ENCODE results near the gene ANKRD29. TPM values are rescaled to one million over a fixed set of nuclear protein-coding genes. Genes with fewer than 3 reads are reported as not detected.

Gene ANKRD29
- total RNA-seq, 2 experiments from 2014 or later: not detected

DNA sequence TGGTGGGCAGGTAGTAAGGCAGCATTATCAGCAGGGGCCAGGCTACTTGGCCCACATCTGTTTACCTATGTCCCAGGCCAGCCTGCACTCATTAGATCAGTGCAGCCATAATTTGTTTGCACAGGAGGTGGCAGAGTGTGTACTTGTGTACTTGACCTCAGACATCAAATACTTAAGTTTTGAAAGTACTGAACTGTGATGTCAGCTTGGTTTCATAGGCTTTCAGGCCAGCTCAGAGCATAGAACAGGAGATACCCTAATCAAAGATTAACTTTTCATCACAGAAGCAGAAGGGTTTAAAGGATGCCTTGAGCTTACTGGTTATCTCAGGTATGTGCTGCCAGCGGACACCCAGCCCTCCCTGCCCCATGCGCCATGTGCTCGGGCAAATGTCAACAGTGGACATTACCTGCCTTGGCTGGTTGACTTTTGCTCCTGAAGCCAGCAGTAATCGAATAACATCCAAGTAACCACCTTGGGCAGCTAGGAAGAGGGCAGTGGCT, 33.2 kb downstream of the ANKRD29 start:
- Histone ChIP-seq H3K27ac (ENCODE audit: low read depth, low read length, poor library complexity, severe bottlenecking) (no peak overlapping the region), H4K20me1 (ENCODE audit: insufficient read depth, low read length) (no peaks in the 10 kb centered on the region), H3K79me2 (ENCODE audit: insufficient read depth, low read depth, low read length) (no peaks in the 10 kb centered on the region), H3K9me3 (ENCODE audit: low read length) (no peaks in the 10 kb centered on the region), H2AFZ (ENCODE audit: low read length) (no peak overlapping the region), H3K4me2 (ENCODE audit: low read length) (no peak overlapping the region), H3K4me1 (ENCODE audit: insufficient read depth, low read length, poor library complexity, severe bottlenecking) (no peaks in the 10 kb centered on the region), H3K9me2 (ENCODE audit: insufficient read depth, low read length) (no peaks in the 10 kb centered on the region), H3K36me3 (ENCODE audit: insufficient read depth, low read length) (no peaks in the 10 kb centered on the region), H3K4me3 (ENCODE audit: low read depth, low read length, poor library complexity, severe bottlenecking) (no peak overlapping the region)
- TF ChIP-seq, protein P1, sequence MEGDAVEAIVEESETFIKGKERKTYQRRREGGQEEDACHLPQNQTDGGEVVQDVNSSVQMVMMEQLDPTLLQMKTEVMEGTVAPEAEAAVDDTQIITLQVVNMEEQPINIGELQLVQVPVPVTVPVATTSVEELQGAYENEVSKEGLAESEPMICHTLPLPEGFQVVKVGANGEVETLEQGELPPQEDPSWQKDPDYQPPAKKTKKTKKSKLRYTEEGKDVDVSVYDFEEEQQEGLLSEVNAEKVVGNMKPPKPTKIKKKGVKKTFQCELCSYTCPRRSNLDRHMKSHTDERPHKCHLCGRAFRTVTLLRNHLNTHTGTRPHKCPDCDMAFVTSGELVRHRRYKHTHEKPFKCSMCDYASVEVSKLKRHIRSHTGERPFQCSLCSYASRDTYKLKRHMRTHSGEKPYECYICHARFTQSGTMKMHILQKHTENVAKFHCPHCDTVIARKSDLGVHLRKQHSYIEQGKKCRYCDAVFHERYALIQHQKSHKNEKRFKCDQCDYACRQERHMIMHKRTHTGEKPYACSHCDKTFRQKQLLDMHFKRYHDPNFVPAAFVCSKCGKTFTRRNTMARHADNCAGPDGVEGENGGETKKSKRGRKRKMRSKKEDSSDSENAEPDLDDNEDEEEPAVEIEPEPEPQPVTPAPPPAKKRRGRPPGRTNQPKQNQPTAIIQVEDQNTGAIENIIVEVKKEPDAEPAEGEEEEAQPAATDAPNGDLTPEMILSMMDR (conservative IDR thresholded peaks at IDR 0.05; ENCODE audit: low read length): no peak
- no peak for TF ChIP-seq EZH2phosphoT487 (IDR thresholded peaks at IDR 0.05; ENCODE audit: borderline replicate concordance, low read depth, low read length)
- POLR2A ChIA-PET: interaction anchor here (1.7 kb wide), 1 partner anchor 10 kb away, joined by 3 read pairs; no protein-coding TSS in a partner anchor
- no TSS peak for BruUV-seq (replicated peaks)
- CTCF ChIA-PET (ENCODE audit: unreplicated experiment): no interaction called here
- no peak for DNase-seq (ENCODE audit: low spot score)
- intact Hi-C loops (cut with micrococcal nuclease; ENCODE audit: unreplicated experiment): loop anchor here (10.0 kb wide), 1 partner anchor 375 kb away; no protein-coding TSS in a partner anchor

- Histone ChIP-seq H3K36me3 (ENCODE audit: insufficient read depth, low read length) (no peaks in the 10 kb centered on the region), H3K27ac (ENCODE audit: low read depth, low read length, poor library complexity, severe bottlenecking) (no peak overlapping the region), H3K4me1 (ENCODE audit: insufficient read depth, low read length, poor library complexity, severe bottlenecking) (no peaks in the 10 kb centered on the region), H3K9me3 (ENCODE audit: low read length) (no peaks in the 10 kb centered on the region), H3K4me3 (ENCODE audit: low read depth, low read length, poor library complexity, severe bottlenecking) (no peak overlapping the region), H3K79me2 (ENCODE audit: insufficient read depth, low read depth, low read length) (no peaks in the 10 kb centered on the region), H3K4me2 (ENCODE audit: low read length) (no peak overlapping the region), H3K9me2 (ENCODE audit: insufficient read depth, low read length) (no peaks in the 10 kb centered on the region), H2AFZ (ENCODE audit: low read length) (no peak overlapping the region), H4K20me1 (ENCODE audit: insufficient read depth, low read length) (no peaks in the 10 kb centered on the region)
- ChIA-PET CTCF (ENCODE audit: unreplicated experiment) (no interaction called here), POLR2A (interaction anchor here (0.7 to 1.4 kb wide), 3 partner anchors 11 to 725 kb away, joined by 3 to 4 read pairs (median 3); no protein-coding TSS in a partner anchor)
- BruUV-seq (replicated peaks): no TSS peak
- intact Hi-C loops (cut with micrococcal nuclease; ENCODE audit: unreplicated experiment): loop anchor here (10.0 kb wide), 1 partner anchor 377 kb away; no protein-coding TSS in a partner anchor
- no peak for DNase-seq (ENCODE audit: low spot score)
- TF ChIP-seq, protein P1 (conservative IDR thresholded peaks at IDR 0.05; ENCODE audit: low read length): no peak
- no peak for TF ChIP-seq EZH2phosphoT487 (IDR thresholded peaks at IDR 0.05; ENCODE audit: borderline replicate concordance, low read depth, low read length)
Measured at GRCh38 chr18:23627970-23628369, 34.7 kb downstream of the ANKRD29 start.

DNA sequence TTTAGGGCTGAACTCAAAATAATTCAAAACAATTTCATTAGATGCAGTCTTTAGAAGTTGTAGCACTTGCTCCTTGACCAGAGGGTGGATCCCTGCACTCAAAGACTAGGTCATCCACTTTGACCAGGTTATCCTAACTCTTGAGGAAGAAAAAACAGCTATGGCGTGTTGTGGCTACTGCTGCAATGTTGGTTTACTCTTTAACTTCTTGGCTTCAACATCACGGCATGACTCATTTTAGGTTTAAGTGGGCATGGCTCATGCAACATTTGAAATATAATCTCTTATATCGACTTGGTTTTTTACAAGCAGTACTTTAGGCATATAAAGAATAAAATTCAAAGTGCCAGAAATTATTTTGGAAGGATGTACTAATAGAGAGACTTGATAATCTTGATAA, 35.4 kb downstream of the ANKRD29 start:
- Histone ChIP-seq H4K20me1 (ENCODE audit: insufficient read depth, low read length) (no peaks in the 10 kb centered on the region), H3K4me2 (ENCODE audit: low read length) (no peak overlapping the region), H3K36me3 (ENCODE audit: insufficient read depth, low read length) (no peaks in the 10 kb centered on the region), H3K9me3 (ENCODE audit: low read length) (no peaks in the 10 kb centered on the region), H3K4me3 (ENCODE audit: low read depth, low read length, poor library complexity, severe bottlenecking) (no peak overlapping the region), H3K27ac (ENCODE audit: low read depth, low read length, poor library complexity, severe bottlenecking) (no peak overlapping the region), H3K4me1 (ENCODE audit: insufficient read depth, low read length, poor library complexity, severe bottlenecking) (no peaks in the 10 kb centered on the region), H2AFZ (ENCODE audit: low read length) (no peak overlapping the region), H3K9me2 (ENCODE audit: insufficient read depth, low read length) (no peaks in the 10 kb centered on the region), H3K79me2 (ENCODE audit: insufficient read depth, low read depth, low read length) (no peaks in the 10 kb centered on the region)
- DNase-seq (ENCODE audit: low spot score): no peak
- TF ChIP-seq, protein P1 (conservative IDR thresholded peaks at IDR 0.05; ENCODE audit: low read length): no peak
- ChIA-PET CTCF (ENCODE audit: unreplicated experiment) (no interaction called here), POLR2A (interaction anchor here (0.6 to 0.9 kb wide), 2 partner anchors 12 to 657 kb away, joined by 3 read pairs; no protein-coding TSS in a partner anchor)
- BruUV-seq (replicated peaks): no TSS peak
- intact Hi-C loops (cut with micrococcal nuclease; ENCODE audit: unreplicated experiment): loop anchor here (10.0 kb wide), 1 partner anchor 377 kb away; no protein-coding TSS in a partner anchor

All from OCI-LY7 (cell line).